C4-2B (cell line): ENCODE data around the gene AMOTL2.

Source experiments
- ZFX ChIP-seq: fragments of 450-650 bp; IDR thresholded peaks from 2 replicates; pipeline ENCODE4 v1.6.1; 2017
- TF ChIP-seq, protein P1 (sequence below): fragments of 450-650 bp; conservative IDR thresholded peaks from 2 replicates; pipeline ENCODE4 v1.5.1; 2017; ENCODE audit warnings: mild to moderate bottlenecking

DNA sequence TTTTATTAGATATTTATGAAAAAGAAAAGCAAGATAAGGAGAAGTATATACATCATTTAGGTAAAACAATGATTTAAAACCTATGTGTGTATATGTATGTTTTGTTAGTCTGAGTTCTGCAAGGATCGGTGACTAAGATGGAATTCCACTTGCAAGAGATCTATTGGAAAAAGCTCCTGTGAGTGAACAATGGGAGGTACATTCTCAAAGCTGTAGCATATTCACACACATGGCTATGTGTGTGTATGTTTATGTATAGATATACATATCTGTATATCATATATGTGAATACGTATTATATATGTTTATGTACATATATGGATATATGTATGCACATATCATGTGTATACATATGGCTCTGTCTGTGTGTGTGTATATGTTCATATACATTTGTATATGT, 54.3 kb downstream of the AMOTL2 start:
- TF ChIP-seq, protein P1, sequence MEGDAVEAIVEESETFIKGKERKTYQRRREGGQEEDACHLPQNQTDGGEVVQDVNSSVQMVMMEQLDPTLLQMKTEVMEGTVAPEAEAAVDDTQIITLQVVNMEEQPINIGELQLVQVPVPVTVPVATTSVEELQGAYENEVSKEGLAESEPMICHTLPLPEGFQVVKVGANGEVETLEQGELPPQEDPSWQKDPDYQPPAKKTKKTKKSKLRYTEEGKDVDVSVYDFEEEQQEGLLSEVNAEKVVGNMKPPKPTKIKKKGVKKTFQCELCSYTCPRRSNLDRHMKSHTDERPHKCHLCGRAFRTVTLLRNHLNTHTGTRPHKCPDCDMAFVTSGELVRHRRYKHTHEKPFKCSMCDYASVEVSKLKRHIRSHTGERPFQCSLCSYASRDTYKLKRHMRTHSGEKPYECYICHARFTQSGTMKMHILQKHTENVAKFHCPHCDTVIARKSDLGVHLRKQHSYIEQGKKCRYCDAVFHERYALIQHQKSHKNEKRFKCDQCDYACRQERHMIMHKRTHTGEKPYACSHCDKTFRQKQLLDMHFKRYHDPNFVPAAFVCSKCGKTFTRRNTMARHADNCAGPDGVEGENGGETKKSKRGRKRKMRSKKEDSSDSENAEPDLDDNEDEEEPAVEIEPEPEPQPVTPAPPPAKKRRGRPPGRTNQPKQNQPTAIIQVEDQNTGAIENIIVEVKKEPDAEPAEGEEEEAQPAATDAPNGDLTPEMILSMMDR = no peak
- TF ChIP-seq ZFX = no peak
